Erythroblast (primary cell): Measurements from ENCODE around the gene POLR1C.

Source experiments
- GATA1 ChIP-seq: IDR thresholded peaks from 2 replicates; pipeline ENCODE4 v1.6.1; 2011; ENCODE audit warnings: low read depth, mild to moderate bottlenecking, control low read depth, low read length, moderate library complexity
- POLR2A ChIP-seq: IDR thresholded peaks from 2 replicates; pipeline ENCODE4 v1.6.1; 2011; ENCODE audit warnings: mild to moderate bottlenecking, low read length

DNA sequence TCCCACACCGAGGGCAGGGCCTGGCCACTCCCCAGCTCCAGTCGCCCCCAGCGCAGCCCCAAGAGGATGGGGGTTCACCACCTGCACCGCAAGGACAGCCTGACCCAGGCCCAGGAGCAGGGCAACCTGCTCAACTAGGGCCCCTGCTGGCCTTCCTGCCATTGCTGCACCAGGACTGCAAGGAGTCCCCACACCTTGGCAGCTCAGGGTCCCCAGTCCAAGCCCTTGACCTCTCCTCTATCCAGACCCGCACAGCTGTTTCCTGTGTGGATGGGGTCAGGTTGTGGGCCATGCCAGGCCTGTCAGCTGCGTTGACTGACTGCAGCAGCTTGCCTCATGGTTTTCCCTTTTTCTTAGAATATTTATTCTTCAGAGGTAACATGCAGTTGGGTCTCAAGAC lies 11.2 kb upstream of the POLR1C start:
- TF ChIP-seq POLR2A (no peak), GATA1 (no peak)
